HEK293T (cell line): ENCODE measurements around the gene AEN.

Experiments
- ARNT ChIP-seq: fragments of 450-650 bp; IDR thresholded peaks from 2 replicates; pipeline ENCODE4 v1.6.1; 2017; ENCODE audit warnings: mild to moderate bottlenecking
- BHLHE40 ChIP-seq: fragments of 450-650 bp; IDR thresholded peaks from 2 replicates; pipeline ENCODE4 v1.6.1; 2016; ENCODE audit warnings: mild to moderate bottlenecking, moderate library complexity, borderline replicate concordance
- FOXM1 ChIP-seq: fragments of 450-650 bp; IDR thresholded peaks from 2 replicates; pipeline ENCODE4 v1.6.1; 2017; ENCODE audit warnings: mild to moderate bottlenecking, borderline replicate concordance
- SP1 ChIP-seq: fragments of 450-650 bp; IDR thresholded peaks from 2 replicates; pipeline ENCODE4 v1.6.1; 2017
- SUZ12 ChIP-seq: fragments of 450-650 bp; IDR thresholded peaks from 2 replicates; pipeline ENCODE4 v1.6.1; 2016; ENCODE audit warnings: mild to moderate bottlenecking
- TARDBP ChIP-seq: fragments of 450-650 bp; IDR thresholded peaks from 2 replicates; pipeline ENCODE4 v1.6.1; 2016

DNA sequence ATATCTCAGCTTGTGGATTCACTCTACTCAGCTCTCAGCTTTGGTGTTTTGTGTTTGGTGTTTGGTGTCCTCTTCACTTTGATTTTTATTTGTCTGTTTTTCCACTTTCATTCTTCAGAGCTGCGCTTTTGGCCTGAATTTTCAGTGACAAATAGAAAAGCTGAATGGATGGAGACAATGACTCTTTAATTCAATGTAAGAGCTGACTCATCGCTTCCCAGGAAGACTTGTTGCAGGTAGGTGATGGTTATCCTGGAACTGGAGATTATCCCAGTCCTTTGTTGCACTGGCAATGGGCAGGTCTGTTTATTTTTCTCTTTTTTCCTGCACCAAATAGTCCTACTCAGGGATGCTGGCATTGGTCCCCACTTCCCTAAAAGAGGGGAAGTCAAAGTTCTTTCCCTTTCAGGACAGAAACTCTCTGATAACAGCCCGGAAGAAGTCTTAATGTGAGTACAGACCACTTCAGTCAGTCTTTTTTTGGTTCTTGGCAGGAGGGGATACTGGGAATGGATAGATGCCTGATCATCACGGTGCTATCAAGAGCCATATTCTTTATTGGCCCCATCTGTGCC lies 12.4 kb upstream of the AEN start:
- TF ChIP-seq SP1 (no peak), ARNT (no peak), FOXM1 (no peak), SUZ12 (no peak), TARDBP (no peak), BHLHE40 (no peak)
